HL-60/S4 treated with retinoic acid at 250 ng/mL for 4 days and 3 days (cell line): ENCODE data around the gene TUBB4B.

Experiments used
- in situ Hi-C: fragments of 300-500 bp; cut with MboI; formaldehyde crosslinking; loops from 2 replicates; pipeline ENCODE4 v1.7.0; 2022; ENCODE audit warnings: low sequenced_read_pairs

TUBB4B gene

DNA sequence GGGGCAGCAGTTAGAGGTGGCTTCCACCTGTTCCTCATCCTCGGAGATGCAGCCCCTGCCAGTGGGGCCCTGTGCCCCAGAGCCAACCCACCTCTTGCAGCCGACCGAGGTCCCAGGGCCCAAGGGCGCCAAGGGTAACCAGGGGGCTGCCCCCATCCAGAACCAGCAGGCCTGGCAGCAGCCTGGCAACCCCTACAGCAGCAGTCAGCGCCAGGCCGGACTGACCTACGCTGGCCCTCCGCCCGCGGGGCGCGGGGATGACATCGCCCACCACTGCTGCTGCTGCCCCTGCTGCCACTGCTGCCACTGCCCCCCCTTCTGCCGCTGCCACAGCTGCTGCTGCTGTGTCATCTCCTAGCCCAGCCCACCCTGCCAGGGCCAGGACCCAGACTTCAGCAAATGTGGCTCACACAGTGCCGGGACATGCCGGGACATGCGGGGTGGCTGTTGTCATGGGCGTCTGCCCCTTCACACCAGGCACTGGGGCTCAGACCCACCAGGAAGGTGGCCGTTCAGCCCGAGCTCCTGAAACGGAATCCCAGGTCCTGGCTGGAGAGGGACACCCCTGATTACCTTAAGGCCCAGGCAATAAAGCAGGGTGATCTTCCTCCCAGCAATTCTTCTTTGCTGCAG, 15.3 kb upstream of the TUBB4B start:
- in situ Hi-C loops = no loop called here

DNA sequence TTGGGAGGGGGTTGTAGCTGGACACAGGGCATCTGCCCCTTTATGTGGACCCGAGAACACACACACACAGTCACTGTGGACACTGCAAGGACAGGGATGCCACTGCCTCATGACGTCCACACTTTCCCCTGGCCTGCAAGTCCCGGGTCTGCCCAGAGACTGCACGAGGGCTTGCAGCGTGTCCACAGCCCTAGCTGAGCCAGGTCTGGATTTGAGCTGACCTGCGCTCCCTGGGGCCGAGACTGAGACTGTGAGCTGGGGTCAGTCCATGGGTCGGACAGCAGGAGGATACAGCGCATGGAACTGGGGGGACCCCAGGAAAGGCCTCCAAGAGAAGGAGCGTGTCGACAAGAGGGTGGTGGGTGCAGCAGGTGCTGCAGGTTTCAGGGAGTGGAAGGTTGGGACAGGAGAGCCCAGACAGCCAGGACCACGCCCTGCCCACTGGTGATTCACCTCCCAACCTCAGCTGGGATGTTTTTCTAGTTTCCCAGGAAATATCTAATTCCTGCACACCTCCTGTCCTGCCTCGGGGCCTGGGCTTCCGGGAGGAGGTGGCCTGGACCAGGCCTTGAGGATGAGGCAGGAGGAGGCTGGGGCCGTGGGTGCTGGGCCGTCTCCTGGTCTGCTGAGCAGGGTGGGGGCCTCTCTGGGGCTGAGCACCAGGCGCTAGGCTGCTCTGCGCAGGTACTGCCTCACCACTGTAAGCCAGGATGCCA, 14.6 kb upstream of the TUBB4B start:
- in situ Hi-C loops = no loop called here

DNA sequence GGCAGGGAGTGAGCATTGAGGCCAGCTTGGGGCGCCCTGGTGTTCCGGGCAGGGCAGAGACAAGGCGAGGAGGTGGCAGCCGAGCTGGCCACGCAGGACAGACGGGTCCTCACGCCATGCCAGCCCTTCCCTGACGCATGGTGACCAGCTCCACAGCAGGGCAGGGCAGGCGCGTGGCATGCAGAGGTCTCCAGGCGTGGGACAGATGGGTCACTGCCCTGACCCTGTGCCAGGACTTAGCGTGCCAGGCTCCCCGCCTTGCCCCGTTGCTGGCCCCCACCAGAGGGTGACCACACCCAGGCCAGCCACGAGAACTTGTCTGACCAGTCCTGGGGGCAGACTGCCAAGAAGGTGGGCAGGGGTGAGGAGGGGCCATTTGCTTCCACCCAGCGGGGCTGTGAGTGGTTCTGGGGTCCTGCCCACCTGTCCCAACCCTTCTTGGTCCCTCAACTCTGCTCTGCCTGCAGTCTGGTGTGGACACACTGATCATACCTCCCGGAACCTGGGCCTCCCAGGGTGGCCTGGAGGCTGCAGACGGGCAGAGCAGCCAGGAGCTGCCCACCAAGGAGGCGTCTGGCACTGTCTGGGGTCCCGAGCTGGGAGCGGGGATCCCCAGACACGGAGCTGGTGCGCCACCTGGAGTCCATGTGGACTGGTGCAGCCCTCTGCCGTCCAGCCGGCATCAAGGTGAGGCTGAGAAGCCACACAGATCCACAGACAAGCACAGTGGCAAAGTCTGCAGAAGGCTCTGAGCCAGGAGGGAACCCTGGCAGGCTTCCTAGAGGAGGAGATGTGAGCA, 13.8 kb upstream of the TUBB4B start, which contains the start of gene RNF224:
RNF224 (plus strand) TSS at position 449 of the 799 bp plus-strand sequence. CDS start 834 bp downstream, outside the sequence.
- in situ Hi-C loops = no loop called here

DNA sequence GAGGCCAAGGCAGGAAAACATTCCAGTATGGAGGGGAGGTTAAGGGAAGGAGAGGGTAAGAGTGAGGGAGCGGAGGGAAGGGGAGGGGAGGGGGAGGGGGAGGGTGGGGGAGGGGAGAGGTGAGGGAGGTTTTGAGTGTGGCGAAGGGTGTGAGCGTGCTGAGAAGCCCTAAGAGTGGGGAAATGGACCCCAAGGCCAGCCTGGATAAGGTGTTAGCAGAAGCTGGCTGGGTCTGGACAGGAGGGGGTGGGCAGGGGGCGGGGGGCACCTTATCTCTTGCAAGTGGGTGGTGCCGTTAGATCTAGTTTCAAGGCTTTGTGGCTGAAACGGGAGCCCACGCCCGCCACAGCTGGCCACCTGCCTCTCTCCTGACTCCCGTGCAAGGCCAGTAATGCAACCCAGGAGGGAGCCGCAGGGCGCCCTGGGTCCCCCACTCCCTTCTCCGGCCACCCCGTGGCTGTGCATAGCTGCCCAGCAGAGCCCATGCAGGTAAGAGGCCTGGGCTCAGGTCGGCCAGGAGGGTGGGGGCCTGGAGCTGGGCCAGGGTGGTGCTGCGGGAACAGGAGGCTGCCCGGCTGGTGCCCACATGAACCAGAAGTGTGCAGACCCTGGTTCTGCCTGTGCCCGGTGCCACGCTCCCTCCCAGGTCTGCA, 13.1 kb upstream of the TUBB4B start:
- in situ Hi-C loops = no loop called here

DNA sequence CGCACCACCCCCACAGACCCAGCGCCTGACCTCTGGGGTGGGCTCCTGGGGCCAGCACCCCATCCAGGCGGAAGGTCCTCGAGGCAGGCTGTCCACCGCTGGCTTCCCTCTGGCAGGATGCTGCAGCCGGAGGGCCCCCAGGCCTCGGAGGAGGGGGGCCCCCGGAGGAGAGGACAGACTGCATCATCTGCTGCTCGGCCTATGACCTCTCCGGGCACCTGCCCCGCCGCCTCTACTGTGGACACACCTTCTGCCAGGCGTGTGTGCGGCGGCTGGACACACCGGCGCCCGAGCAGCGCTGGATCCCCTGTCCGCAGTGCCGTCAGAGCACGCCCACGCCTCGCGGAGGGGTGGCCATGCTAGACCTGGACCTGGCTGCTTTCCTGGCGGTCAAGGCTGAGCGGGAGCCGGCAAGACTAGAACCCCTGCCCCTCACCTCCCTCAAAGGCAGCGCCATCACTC, 12.6 kb upstream of the TUBB4B start:
- in situ Hi-C loops = no loop called here

DNA sequence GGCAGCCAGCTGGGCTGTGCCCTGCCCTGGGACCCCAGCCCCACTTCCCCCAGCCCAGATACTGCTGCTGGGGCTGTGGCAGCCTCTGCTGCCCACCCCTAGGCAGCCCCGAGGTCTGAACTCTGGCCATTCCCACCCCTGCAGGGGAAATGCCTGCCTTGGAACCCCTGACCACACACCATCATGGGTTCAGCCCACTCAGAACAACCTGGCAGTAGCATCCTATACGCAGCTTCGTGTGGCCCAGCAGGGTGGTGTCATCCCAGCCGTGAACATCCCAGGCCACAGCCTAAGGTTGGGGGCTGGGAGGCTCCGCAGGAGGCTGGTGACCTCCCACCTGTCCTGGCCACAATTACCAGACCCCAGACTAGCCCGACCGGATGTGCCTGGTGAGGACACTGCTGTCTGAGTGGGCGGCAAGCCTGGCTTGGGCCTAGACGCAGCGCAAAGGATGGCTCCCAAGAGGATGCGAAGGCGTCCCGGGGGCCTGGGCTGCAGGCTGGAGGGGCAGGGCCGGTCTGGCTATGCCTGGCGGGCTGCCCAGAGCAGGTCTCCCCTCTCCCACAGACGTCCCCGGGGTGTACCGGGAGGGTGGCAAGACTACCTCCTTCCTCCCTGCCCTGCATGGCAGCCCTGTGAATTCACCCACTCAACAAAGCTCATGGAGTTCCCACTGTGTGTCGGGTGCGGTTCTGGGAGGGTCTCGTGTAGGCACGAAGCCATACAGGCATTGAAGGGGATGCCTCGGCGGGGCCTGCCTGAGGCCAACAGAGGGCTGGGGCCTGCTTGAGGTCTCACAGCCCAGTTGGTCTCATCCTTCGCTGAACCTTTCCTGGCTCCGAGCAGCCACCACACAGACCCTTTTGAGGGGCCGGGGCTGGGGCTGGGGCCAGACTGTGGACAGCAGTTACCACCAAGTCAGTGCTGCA, 11.9 kb upstream of the TUBB4B start:
- in situ Hi-C loops = no loop called here

DNA sequence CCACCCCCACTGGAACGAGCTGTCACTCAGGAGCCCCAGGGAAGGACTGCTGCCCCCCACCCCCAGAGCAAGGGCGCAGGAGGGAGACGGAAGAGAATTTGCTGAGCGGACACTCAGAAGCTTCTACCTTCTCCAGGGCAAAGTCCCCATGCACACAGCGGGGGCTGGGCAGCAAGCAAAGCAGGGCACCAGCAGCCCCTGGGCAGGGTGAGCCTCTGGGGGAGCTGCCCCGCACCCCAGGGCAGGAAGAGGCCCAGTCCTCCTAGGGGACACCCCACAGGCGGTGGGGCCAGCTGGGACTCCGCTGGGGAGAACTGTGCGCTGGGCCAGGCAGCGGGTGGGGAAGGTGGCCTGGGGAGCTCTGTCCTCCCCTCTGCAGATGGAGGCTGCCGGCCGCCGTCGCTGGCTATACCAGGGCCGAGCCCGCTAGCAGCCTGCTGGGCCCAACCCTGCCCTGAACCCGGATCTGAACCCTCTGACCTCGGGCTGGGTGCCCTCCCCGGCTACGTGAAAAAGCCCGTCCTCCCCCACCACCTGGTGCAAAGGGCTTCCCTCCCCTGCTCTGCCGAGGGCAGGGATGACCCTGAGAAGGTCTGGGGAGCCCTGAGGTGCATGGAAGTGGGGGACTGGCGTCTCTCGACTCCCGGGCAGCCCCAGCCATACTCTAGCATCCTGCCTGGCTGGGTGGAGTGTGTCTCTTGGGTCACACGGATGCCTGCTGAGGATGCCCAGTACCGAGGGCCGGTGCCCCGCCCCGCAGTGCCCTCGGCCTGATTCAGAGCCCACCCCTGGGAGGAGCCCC, 11.0 kb upstream of the TUBB4B start:
- in situ Hi-C loops = loop anchor here (5.0 kb wide), 1 partner anchor 108 kb away; no protein-coding TSS in a partner anchor

- in situ Hi-C loops = loop anchor here (5.0 kb wide), 1 partner anchor 109 kb away; no protein-coding TSS in a partner anchor
Observed at GRCh38 chr9:137230705-137231371, 10.2 kb upstream of the TUBB4B start, which contains the start of gene SLC34A3. TSS of gene SLC34A3 (plus strand) at chr9:137230901. CDS start at chr9:137231703, 802 bp downstream.

- in situ Hi-C loops = loop anchor here (5.0 kb wide), 1 partner anchor 109 kb away; no protein-coding TSS in a partner anchor
Observed at GRCh38 chr9:137231372-137232039, 9.6 kb upstream of the TUBB4B start.

- in situ Hi-C loops = loop anchor here (5.0 kb wide), 1 partner anchor 110 kb away; no protein-coding TSS in a partner anchor
Observed at GRCh38 chr9:137232101-137232500, 9.0 kb upstream of the TUBB4B start.

DNA sequence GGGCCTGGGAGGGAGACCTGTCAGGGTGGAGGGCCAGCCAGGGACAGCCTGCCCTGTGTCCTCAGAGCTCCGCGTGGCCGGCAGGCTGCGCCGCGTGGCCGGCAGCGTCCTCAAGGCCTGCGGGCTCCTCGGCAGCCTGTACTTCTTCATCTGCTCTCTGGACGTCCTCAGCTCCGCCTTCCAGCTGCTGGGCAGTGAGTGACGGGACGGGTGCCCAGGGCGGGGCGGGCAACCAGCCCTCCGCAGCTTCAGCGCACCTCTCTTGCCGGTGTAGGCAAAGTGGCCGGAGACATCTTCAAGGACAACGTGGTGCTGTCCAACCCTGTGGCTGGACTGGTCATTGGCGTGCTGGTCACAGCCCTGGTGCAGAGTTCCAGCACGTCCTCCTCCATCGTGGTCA, 8.6 kb upstream of the TUBB4B start:
- in situ Hi-C loops = loop anchor here (5.0 kb wide), 1 partner anchor 110 kb away; no protein-coding TSS in a partner anchor

- in situ Hi-C loops = loop anchor here (5.0 kb wide), 1 partner anchor 111 kb away; no protein-coding TSS in a partner anchor
Observed at GRCh38 chr9:137233143-137233980, 7.7 kb upstream of the TUBB4B start.

DNA sequence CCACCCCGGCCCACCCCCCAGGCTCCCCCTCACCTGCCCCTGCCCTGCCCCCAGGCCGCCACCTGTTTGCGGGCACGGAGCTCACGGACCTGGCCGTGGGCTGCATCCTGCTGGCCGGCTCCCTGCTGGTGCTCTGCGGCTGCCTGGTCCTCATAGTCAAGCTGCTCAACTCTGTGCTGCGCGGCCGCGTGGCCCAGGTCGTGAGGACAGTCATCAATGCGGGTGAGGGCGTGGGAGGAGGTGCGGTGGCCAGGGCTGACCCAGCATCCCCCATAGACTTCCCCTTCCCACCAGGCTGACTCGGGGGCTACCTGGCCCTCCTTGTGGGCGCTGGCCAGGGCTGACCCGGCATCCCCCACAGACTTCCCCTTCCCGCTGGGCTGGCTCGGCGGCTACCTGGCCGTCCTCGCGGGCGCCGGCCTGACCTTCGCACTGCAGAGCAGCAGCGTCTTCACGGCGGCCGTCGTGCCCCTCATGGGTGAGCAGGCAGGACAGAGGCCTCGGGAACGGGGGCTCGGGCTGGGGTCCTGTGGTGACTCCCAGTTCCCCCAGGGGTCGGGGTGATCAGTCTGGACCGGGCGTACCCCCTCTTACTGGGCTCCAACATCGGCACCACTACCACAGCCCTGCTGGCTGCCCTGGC, 6.9 kb upstream of the TUBB4B start:
- in situ Hi-C loops = loop anchor here (5.0 kb wide), 1 partner anchor 112 kb away; no protein-coding TSS in a partner anchor

GRCh38 chr9:137234758-137235423, 6.2 kb upstream of the TUBB4B start:
- in situ Hi-C loops = loop anchor here (5.0 kb wide), 1 partner anchor 113 kb away; no protein-coding TSS in a partner anchor

- in situ Hi-C loops = no loop called here
Observed at GRCh38 chr9:137235424-137236237, 5.5 kb upstream of the TUBB4B start.
